Measurements from ENCODE around the gene GPR153.
A peak's percentile ranks its signal among the peaks of the same experiment; 100 is the strongest.
"Not testable (repeated sequence)": the region's sequence is repeated elsewhere in the genome, so short reads cannot be mapped to it uniquely, and the experiment has no call there.

The GPR153 gene

GRCh38 chr1:6233376-6233775, 27.5 kb downstream of the GPR153 start:
- DNase-seq (ENCODE audit: low read depth), result no peak

DNA sequence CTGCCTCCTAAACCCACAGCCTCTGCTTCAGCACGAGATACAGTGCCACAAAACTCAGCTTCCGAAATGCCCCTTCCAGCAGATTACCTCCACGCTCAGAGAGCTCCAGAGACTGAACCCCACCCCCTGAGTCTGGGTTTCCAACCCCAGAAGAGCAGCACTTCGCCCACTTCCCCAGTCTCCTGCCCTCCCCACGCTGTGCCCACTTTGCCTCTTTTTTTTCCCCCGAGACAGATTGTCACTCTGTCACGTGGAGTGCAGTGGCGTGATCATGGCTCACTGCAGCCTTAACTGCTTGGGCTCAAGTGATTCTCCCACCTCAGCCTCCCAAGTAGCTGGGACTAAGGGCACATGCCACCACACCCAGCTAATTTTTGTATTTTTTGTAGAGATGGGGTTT, 35.2 kb downstream of the GPR153 start:
- no peak for DNase-seq (ENCODE audit: low read depth)

DNA sequence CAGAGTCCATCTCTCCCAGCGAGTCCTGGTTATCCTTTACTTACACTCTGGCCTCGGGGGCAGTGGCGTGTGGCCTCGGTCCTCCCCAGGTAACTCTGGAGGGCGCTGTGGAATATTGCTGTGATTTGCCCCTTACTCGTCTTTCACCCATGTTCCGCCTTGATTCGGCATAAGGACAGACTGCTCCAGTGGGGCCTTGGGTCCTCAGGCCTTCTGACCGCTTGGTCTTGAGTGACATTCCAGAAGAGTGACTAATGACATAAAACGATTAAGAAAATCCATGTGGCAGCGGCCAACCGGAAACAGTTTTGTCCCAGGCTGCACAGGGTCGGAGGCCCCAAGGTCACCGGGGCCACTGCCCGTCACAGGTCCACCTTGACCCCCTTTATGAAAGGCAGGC, 36.2 kb downstream of the GPR153 start:
- no peak for DNase-seq (ENCODE audit: low read depth)

DNA sequence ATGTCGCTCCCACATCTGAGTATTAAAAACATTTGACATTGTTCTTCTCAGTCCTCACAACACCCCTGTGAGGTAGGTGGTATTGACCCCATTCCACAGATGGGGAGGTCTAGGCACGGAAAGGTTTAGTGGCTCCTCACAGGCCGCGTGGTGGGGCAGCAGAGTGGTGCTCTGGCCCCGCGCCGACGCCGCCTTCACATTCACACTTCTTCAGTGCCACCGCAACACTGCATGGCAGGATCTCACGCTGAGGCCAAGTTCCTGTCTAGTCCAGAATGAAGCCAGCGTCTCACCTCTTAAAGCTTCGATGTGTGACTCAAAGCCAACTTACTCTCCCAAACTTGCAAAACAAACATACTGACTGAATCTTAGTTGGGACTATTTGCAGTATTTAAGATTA, 37.3 kb downstream of the GPR153 start:
- DNase-seq (ENCODE audit: low read depth), result no peak

- no peak for DNase-seq (ENCODE audit: low read depth)
Measured at GRCh38 chr1:6222636-6223035, 38.3 kb downstream of the GPR153 start.

GRCh38 chr1:6221210-6221784, 39.6 kb downstream of the GPR153 start:
- DNase-seq (ENCODE audit: low read depth), result no peak

DNA sequence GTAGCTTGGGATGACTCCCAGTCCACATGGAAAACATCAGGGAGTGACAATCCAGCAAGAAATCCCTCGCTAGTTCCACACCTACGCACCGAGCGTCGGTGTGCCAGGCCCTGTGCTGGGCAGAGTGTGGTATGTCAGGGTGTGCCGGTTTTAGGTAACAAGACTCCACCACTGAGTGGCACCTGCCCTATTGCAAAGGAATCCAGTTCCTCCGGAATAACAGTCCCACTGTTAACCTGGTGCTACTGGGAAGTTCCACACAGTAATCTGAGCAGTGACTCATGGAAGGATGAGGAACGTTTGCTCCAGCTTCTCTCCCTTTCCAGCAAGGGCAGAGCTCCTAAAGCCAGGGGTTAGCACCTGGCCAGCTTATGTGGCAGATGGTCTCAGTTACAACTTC, 40.7 kb downstream of the GPR153 start:
- DNase-seq (ENCODE audit: low read depth), result no peak

- not testable (repeated sequence) for DNase-seq (ENCODE audit: low read depth)
Measured at GRCh38 chr1:6219641-6220040, 41.3 kb downstream of the GPR153 start.

GRCh38 chr1:6218375-6219164, 42.3 kb downstream of the GPR153 start:
- no peak for DNase-seq (ENCODE audit: low read depth)

DNA sequence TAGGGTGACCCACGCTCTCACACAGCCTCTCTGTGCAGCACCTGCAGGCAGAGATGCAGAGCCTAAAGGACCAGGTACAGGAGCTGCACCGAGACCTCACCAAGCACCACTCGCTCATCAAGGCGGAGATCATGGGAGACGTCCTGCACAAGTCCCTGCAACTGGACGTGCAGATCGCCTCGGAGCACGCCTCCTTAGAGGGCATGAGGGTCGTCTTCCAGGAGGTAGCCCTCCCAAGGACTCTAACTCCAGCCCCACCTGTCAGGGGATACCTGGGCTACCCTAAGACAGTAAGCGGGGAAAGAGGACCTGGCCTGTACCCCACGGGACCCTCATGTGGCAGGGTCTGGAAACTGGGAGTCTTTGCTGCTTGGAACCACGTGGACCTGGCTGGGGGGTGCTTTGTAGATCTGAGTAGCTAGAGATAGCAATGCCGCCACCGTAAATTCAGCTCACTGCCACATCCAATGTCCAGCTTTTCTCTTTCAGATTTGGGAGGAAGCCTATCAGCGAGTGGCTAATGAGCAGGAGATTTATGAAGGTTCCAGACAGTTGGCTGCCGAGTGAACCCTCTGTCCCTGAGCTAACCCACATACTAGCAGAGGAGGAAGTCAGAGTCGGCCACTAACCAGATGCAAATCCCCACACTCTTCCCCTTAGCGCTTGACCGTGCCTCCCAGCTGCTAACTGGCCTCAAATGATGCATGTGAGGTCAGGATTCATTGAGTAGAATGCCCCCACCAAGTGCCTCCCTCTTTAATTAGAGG, 48.5 kb downstream of the GPR153 start:
- no peak for DNase-seq (ENCODE audit: low read depth)

DNA sequence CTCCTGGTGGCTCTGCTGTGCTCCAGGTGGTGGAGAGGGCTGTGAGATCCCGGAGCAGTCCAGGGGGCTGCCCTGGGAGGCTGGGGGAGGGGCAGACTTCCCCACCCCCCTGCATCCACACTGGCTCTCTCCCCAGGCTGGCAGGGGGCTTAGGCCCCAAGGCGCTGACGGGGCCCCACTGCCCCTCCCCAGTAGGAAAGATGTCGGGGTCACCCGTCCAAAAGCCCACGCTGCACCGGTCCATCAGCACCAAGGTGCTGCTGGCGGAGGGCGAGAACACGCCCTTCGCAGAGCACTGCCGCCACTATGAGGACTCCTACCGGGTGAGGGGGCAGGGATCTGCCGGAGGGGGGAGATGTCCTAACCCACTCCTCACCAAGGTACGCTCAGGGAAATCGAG, 49.2 kb downstream of the GPR153 start:
- no peak for DNase-seq (ENCODE audit: low read depth)

GRCh38 chr1:6210591-6211355, 50.1 kb downstream of the GPR153 start:
- no peak for DNase-seq (ENCODE audit: low read depth)

- DNase-seq (ENCODE audit: low read depth), result no peak
Measured at GRCh38 chr1:6209661-6210580, 51.0 kb downstream of the GPR153 start.

- DNase-seq (ENCODE audit: low read depth), result no peak
Measured at GRCh38 chr1:6208723-6209660, 51.9 kb downstream of the GPR153 start.

- DNase-seq (ENCODE audit: low read depth), result no peak
Measured at GRCh38 chr1:6207921-6208320, 53.0 kb downstream of the GPR153 start.

- DNase-seq (ENCODE audit: low read depth), result no peak
Measured at GRCh38 chr1:6207075-6207885, 53.6 kb downstream of the GPR153 start.

DNA sequence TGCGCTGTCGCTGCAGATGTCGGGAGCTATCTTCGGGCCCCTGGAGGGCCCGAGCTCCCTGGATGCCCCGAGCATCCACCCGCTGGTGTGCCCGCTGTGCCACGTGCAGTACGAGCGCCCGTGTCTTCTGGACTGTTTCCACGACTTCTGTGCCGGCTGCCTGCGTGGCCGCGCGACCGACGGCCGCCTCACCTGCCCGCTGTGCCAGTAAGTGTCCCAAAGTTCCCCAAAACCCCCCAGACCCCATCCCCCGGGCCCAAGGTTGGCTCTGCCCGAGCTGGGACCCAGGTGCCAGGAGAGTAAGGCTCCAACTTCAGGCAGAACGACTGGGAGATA, 54.4 kb downstream of the GPR153 start:
- no peak for DNase-seq (ENCODE audit: low read depth)

GRCh38 chr1:6205849-6206519, 54.9 kb downstream of the GPR153 start, which contains the start of gene RNF207:
Gene RNF207 (plus strand): TSS chr1:6206119. CDS start chr1:6206536, 417 bp downstream.
- DNase-seq (ENCODE audit: low read depth), result peak; percentile 21

DNA sequence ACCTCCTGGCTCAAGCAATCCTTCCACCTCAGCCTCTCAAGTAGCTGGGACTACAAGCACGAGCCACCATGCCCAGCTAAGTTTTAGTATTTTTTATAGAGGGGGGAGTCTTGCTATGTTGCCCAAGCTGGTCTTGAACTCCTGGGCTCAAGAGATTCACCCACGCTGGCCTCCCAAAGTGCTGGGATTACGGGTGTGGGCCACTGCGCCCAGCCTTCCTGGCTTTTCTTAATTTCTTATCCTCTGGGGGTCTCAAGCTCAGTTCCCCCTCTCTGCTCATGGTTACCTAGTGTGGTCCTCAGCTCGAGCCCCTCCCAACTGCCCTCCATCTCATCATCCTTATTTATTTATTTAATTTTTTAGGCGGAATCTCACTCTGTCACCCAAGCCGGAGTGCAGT, 58.6 kb downstream of the GPR153 start:
- no peak for DNase-seq (ENCODE audit: low read depth)

Measured in T follicular helper cell (primary cell).